ENCODE data around the gene PIH1D1. TPM values are rescaled to one million over a fixed set of nuclear protein-coding genes. Genes with fewer than 3 reads are reported as not detected.

The PIH1D1 gene
- total and polyA plus RNA-seq, 2 of the 13 experiments (the other 11 are each of a cell fraction or from before 2014, with no cell fraction given): 110 to 137 TPM

- peak; percentile 12 for TF ChIP-seq RBM22 (optimal IDR thresholded peaks at IDR 0.05; ENCODE audit: low read length)
- TF ChIP-seq ZNF800 (CRISPR knock-in tag; IDR thresholded peaks at IDR 0.05): no peak
- no peak for TF ChIP-seq KIAA2018 (CRISPR knock-in tag; IDR thresholded peaks at IDR 0.05; ENCODE audit: borderline replicate concordance)
- TF ChIP-seq ZNF24 (IDR thresholded peaks at IDR 0.05): 0 out of 2 replicates have a peak, but pooled peaks have one; percentile 25
Measured at GRCh38 chr19:49491030-49491803, 39.6 kb upstream of the PIH1D1 start (continued).
